SK-N-MC (cell line): ENCODE data around the gene TBCCD1.
"Not testable (repeated sequence)": the region's sequence is repeated elsewhere in the genome, so short reads cannot be mapped to it uniquely, and the experiment has no call there.

Experiments
- EZH2 ChIP-seq: fragments of 200-600 bp; sonication (generic); IDR thresholded peaks from one replicate; pipeline ENCODE4 v1.6.1; 2017; ENCODE audit warnings: antibody characterized with exemption
- FOXP2 ChIP-seq: optimal IDR thresholded peaks from 2 replicates; pipeline ENCODE3; 2011; ENCODE audit warnings: mild to moderate bottlenecking, moderate library complexity; ENCODE audit not compliant: insufficient read depth; ENCODE audit errors: extremely low read length, control extremely low read depth
- POLR2AphosphoS5 ChIP-seq: IDR thresholded peaks from 2 replicates; pipeline ENCODE4 v1.6.1; 2012; ENCODE audit warnings: mild to moderate bottlenecking, low read depth, low read length, borderline replicate concordance

- not testable (repeated sequence) for TF ChIP-seq POLR2AphosphoS5, FOXP2, EZH2
Measured at GRCh38 chr3:186531694-186532093, 35.4 kb downstream of the TBCCD1 start.
